HT1080 (cell line): ENCODE measurements around the gene RESF1. TPM values are rescaled to one million over a fixed set of nuclear protein-coding genes. Genes with fewer than 3 reads are reported as not detected.

Experiments used
- total RNA-seq: library from RNA; depleted of rRNA; stranded (reverse); fragments of >200 nt; shearing (Covaris generic); gene quantifications from 2 replicates; pipeline ENCODE4 v1.2.3, GENCODE V29; 2014; rRNA removed

RESF1 gene
- total RNA-seq, 1 experiment from 2014 or later = 24.9 TPM

Other genes starting within 250 kb of the RESF1 start
- gene AMN1, start 230.4 kb upstream of the RESF1 start, total RNA-seq = 10.1 and 18.1 TPM in 2 replicates
- 19.3 and 19.5 TPM in 2 replicates for gene BICD1, start 147.4 kb downstream of the RESF1 start, total RNA-seq